ENCODE results near the gene IL12RB1.
A peak's percentile ranks its signal among the peaks of the same experiment; 100 is the strongest.
"Not testable (repeated sequence)": the region's sequence is repeated elsewhere in the genome, so short reads cannot be mapped to it uniquely, and the experiment has no call there.

IL12RB1 gene

GRCh38 chr19:18112989-18113478, 26.3 kb upstream of the IL12RB1 start:
- DNase-seq (ENCODE audit: low read depth) = peak; percentile 72
- no peak overlapping the region for H3K4me3 ChIP-seq (ENCODE audit: low read length)
- peak; percentile 88 for TF ChIP-seq CTCF (conservative IDR thresholded peaks at IDR 0.05; ENCODE audit: low read length)

GRCh38 chr19:18110609-18111232, 24.0 kb upstream of the IL12RB1 start:
- no peak for DNase-seq (ENCODE audit: low read depth)
- peak overlapping the region; percentile 83 for H3K4me3 ChIP-seq (ENCODE audit: low read length)
- TF ChIP-seq CTCF (conservative IDR thresholded peaks at IDR 0.05; ENCODE audit: low read length) = no peak

DNA sequence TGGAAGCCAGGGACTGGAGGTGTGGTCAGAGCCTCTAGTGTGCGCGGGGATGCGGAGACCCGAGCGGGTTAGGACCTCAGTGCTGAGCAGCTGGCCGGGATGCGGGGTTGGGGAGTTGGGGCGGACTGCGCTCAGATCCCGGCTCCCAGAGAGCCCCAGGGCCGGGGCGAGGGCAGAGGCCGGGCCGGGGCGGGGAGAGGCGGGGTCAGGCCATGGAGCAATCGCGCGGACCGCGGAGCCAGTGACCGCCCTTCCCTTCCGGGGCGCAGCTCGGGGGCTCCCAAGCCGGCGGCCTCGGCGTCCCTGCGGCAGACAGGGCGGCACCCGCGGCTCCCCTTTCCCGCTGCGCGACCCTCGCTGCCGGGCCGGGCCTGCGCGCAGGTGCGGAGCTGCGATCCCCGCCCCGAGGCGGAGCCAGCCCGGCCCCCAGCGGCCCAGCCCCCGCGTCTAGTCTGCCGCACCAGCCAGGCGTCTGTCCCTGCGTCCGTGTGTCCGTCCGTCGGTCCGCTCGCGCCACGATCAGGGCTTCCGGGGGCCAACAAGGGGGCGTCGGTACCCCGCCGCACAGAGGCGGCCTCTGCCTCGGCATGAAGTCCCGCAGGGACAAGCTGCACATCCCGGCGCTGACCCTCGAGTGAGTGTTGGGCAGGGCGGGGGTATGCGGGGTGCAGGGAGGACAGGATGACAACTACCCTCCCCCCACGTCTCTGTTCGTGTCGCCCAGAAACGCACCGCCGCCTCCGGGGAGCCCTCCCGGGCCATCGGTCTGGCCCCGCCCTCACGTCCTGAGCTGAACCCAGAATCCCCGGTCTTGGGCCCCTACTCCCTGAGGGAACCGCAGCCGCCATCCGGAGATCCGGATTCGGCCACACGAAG, 23.2 kb upstream of the IL12RB1 start:
- peak overlapping the region; percentile 83 for H3K4me3 ChIP-seq (ENCODE audit: low read length)
- DNase-seq (ENCODE audit: low read depth) = no peak
- TF ChIP-seq CTCF (conservative IDR thresholded peaks at IDR 0.05; ENCODE audit: low read length) = no peak

DNA sequence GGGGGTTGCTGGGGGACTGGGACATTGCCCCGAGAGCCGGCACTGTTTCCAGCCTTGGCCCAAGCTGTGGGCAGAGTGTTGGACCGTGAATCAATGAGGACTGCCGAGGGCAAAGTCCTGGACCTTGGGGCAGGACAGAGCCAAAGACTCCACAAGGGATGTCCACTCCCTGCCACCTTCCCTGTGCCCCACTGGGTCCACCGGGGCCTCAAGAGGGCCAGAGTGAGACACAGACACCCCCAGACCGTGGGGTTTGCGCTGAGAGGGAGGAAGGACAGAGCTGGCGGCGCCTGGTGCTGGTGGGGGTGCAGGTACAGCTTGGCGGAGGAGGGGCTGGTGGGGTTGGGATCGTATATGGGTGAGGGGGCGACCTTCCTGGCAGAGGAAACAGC, 22.6 kb upstream of the IL12RB1 start:
- no peak for TF ChIP-seq CTCF (conservative IDR thresholded peaks at IDR 0.05; ENCODE audit: low read length)
- DNase-seq (ENCODE audit: low read depth) = no peak
- H3K4me3 ChIP-seq (ENCODE audit: low read length) = peak overlapping the region; percentile 83

GRCh38 chr19:18108897-18109296, 22.2 kb upstream of the IL12RB1 start:
- TF ChIP-seq CTCF (conservative IDR thresholded peaks at IDR 0.05; ENCODE audit: low read length) = no peak
- DNase-seq (ENCODE audit: low read depth) = no peak
- no peak overlapping the region for H3K4me3 ChIP-seq (ENCODE audit: low read length)

DNA sequence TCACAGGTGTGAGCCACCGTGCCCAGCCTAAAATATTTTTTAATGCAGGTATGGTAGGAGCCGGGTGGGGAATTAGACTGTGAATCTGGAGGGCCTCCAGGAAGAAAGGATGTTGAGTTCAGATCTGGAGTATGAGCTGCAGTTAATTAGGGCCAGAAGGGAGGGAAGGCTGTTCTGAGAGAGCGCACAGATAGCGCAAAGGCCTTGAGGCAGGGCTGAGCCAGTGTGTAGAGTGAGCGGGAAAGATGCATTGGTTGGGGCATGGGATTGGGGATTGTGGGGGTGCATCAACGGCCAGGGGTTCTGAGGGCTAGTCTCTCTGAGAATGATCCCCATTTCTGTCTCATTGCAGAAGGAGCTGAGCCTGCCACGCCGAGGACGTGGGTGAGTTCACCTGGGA, 20.5 kb upstream of the IL12RB1 start:
- no peak overlapping the region for H3K4me3 ChIP-seq (ENCODE audit: low read length)
- TF ChIP-seq CTCF (conservative IDR thresholded peaks at IDR 0.05; ENCODE audit: low read length) = no peak
- no peak for DNase-seq (ENCODE audit: low read depth)

- H3K4me3 ChIP-seq (ENCODE audit: low read length); DNase-seq (ENCODE audit: low read depth): not testable (repeated sequence)
Observed at GRCh38 chr19:18105259-18105658, 18.5 kb upstream of the IL12RB1 start.
